K562 (cell line): Measurements from ENCODE around the gene PLAC1. TPM values are rescaled to one million over a fixed set of nuclear protein-coding genes. Genes with fewer than 3 reads are reported as not detected.

Source experiments
- ATAC-seq: fragments of 200-7000 bp; cut with Tn5 transposase; 3 replicates; pipeline ENCODE4 v1.9.1; 2020; ENCODE audit warnings: moderate library complexity
- BruUV-seq: library from RNA; stranded (reverse); fragments of 400-500 nt; replicated peaks from 2 replicates; lab custom pipeline; 2021; lab: Mats Ljungman, UMichigan
- CTCF ChIA-PET: fragments of 300-600 bp; formaldehyde crosslinking; extraction: SDS; loops from one replicate; lab custom pipeline; 2021; ENCODE audit warnings: low intra/inter-chr PET ratio; lab: Yijun Ruan, JAX
- POLR2A ChIA-PET: fragments of 300-600, 350-650 bp; sonication (Branson Sonifier 250); formaldehyde crosslinking; extraction: SDS; loops from one replicate; lab custom pipeline; 2021; ENCODE audit warnings: antibody characterized with exemption, inconsistent platforms; lab: Yijun Ruan, JAX
- DNase-seq, 4 experiments: peaks; one replicate each; pipeline versions ENCODE4 v3.0.0 to v3.0.0-alpha.2; 2011 to 2018; ENCODE audit warnings: low spot score in 3 of 4, mixed read lengths in 3 of 4; ENCODE audit errors: extremely low read depth in 1 of 4
- FAIRE-seq: peaks from 2 replicates; lab custom pipeline; 2011; peaks lifted over from hg19 to GRCh38; lab: Jason Lieb, UNC
- H2AFZ ChIP-seq: 2 replicates; pipeline ENCODE4 v1.6.0; 2011; ENCODE audit warnings: low read depth, low read length, control low read depth, inconsistent platforms
- H3K27ac ChIP-seq: fragments of 200-600 bp; 3 replicates; pipeline ENCODE4 v1.8.0; 2011; ENCODE audit warnings: low read depth, mild to moderate bottlenecking, control low read depth, inconsistent platforms, low read length, moderate library complexity, mixed read lengths; ENCODE audit errors: extremely low read depth
- H3K27me3 ChIP-seq, 2 experiments: fragments of 300-600 bp in 1 of 2; 2 replicates in 1 of 2; 3 replicates in 1 of 2; pipeline versions ENCODE4 v1.6.0 to v1.8.0; 2011; ENCODE audit warnings: inconsistent platforms in 2 of 2, low read length in 2 of 2, mild to moderate bottlenecking in 1 of 2, mixed read lengths in 1 of 2, moderate library complexity in 1 of 2; ENCODE audit not compliant: control insufficient read depth in 2 of 2, insufficient read depth in 2 of 2
- H3K36me3 ChIP-seq: fragments of 300-600 bp; 3 replicates; pipeline ENCODE4 v1.8.0; 2011; ENCODE audit warnings: mild to moderate bottlenecking, low read length, inconsistent platforms; ENCODE audit not compliant: control insufficient read depth, insufficient read depth
- H3K4me1 ChIP-seq, 2 experiments: fragments of 200-600 bp in 1 of 2; replicated peaks in 1 of 2; 2 replicates in 1 of 2; 3 replicates in 1 of 2; pipeline versions ENCODE4 v1.5.1 to v1.8.0; 2011; ENCODE audit warnings: inconsistent platforms in 2 of 2, low read length in 2 of 2, mild to moderate bottlenecking in 1 of 2, mixed read lengths in 1 of 2, moderate library complexity in 1 of 2; ENCODE audit not compliant: control insufficient read depth in 2 of 2, insufficient read depth in 2 of 2
- H3K4me2 ChIP-seq: 2 replicates; pipeline ENCODE4 v1.6.1; 2011; ENCODE audit warnings: low read length, control low read depth, inconsistent platforms, mixed read lengths; ENCODE audit not compliant: insufficient read depth
- H3K4me3 ChIP-seq: fragments of 200-600 bp; sonication (generic), shearing (Covaris generic); 2 replicates; pipeline ENCODE4 v1.5.1; 2016; ENCODE audit warnings: control low read depth, inconsistent platforms
- H3K79me2 ChIP-seq: fragments of 200-600 bp; 3 replicates; pipeline ENCODE4 v1.8.0; 2011; ENCODE audit warnings: low read length, inconsistent platforms; ENCODE audit not compliant: control insufficient read depth, insufficient read depth
- H3K9ac ChIP-seq, 2 experiments: 2 replicates each; pipeline versions ENCODE4 v1.6.0 to v1.6.1; 2011; ENCODE audit warnings: low read depth in 2 of 2, low read length in 2 of 2, control low read depth in 1 of 2, inconsistent platforms in 1 of 2, mild to moderate bottlenecking in 1 of 2, mixed read lengths in 1 of 2; ENCODE audit not compliant: insufficient read depth in 1 of 2
- H3K9me1 ChIP-seq: one replicate; pipeline ENCODE4 v1.6.0; 2011; ENCODE audit warnings: inconsistent platforms, mild to moderate bottlenecking, low read length, moderate library complexity; ENCODE audit not compliant: control insufficient read depth, insufficient read depth
- H3K9me3 ChIP-seq: replicated peaks from 2 replicates; pipeline ENCODE4 v1.5.1; 2011; ENCODE audit warnings: low read depth, low read length, inconsistent platforms; ENCODE audit not compliant: control insufficient read depth, insufficient read depth
- H4K20me1 ChIP-seq: replicated peaks from 2 replicates; pipeline ENCODE4 v1.6.1; 2011; ENCODE audit warnings: low read length, inconsistent platforms, mixed read lengths; ENCODE audit not compliant: control insufficient read depth, insufficient read depth
- BRD9 ChIP-seq: fragments of 450-650 bp; IDR thresholded peaks from 2 replicates; pipeline ENCODE4 v1.6.1; 2018; ENCODE audit warnings: low read depth; ENCODE audit not compliant: partially characterized antibody
- ELK1 ChIP-seq: sonication (generic); formaldehyde crosslinking; IDR thresholded peaks from 2 replicates; pipeline ENCODE4 v1.8.1; 2022; ENCODE audit warnings: missing genetic modification reagents
- FOS ChIP-seq: IDR thresholded peaks from 3 replicates; pipeline ENCODE4 v1.6.1; 2011; ENCODE audit not compliant: insufficient read length; ENCODE audit errors: extremely low read depth
- HDAC8 ChIP-seq: fragments of 450-650 bp; IDR thresholded peaks from 2 replicates; pipeline ENCODE4 v1.6.1; 2016; ENCODE audit warnings: mild to moderate bottlenecking, missing genetic modification characterization, moderate library complexity, missing compliant biosample characterization
- HMG20B ChIP-seq: fragments of 250-450 bp; sonication (Bioruptor Pico); IDR thresholded peaks from 2 replicates; pipeline ENCODE4 v1.5.0; 2021; ENCODE audit warnings: mild to moderate bottlenecking
- LEF1 ChIP-seq: fragments of 450-650 bp; IDR thresholded peaks from 2 replicates; pipeline ENCODE4 v1.6.1; 2016; ENCODE audit warnings: mild to moderate bottlenecking
- MAFG ChIP-seq: fragments of 450-650 bp; conservative IDR thresholded peaks from 2 replicates; pipeline ENCODE4 v1.6.1; 2016; ENCODE audit warnings: missing genetic modification characterization, missing compliant biosample characterization
- MTF1 ChIP-seq: fragments of 250-450 bp; sonication (Bioruptor Pico); IDR thresholded peaks from 2 replicates; pipeline ENCODE4 v1.9.0; 2021; ENCODE audit warnings: moderate library complexity, mild to moderate bottlenecking, inconsistent platforms, borderline replicate concordance
- RBM34 ChIP-seq: fragments of 200-400 bp; formaldehyde crosslinking; IDR thresholded peaks from 2 replicates; pipeline ENCODE4 v1.6.1; 2018; ENCODE audit warnings: low read length, borderline replicate concordance; ENCODE audit not compliant: insufficient read depth
- RFX1 ChIP-seq: fragments of 450-650 bp; IDR thresholded peaks from 2 replicates; pipeline ENCODE4 v1.6.1; 2016; ENCODE audit warnings: mild to moderate bottlenecking, moderate library complexity
- SNRNP70 ChIP-seq: fragments of 200-400 bp; formaldehyde crosslinking; optimal IDR thresholded peaks from 2 replicates; pipeline ENCODE3; 2017; ENCODE audit warnings: low read depth, low read length
- SP1 ChIP-seq: sonication (generic); formaldehyde crosslinking; IDR thresholded peaks from 2 replicates; pipeline ENCODE4 v1.8.1; 2022; ENCODE audit warnings: mild to moderate bottlenecking, missing genetic modification reagents
- TAL1 ChIP-seq: fragments of 450-650 bp; IDR thresholded peaks from 2 replicates; pipeline ENCODE4 v1.6.1; 2016; ENCODE audit warnings: mild to moderate bottlenecking
- TRIM28 ChIP-seq: fragments of 450-650 bp; IDR thresholded peaks from 2 replicates; pipeline ENCODE4 v1.6.1; 2017
- ZNF3 ChIP-seq: fragments of 250-450 bp; sonication (Bioruptor Pico); IDR thresholded peaks from 2 replicates; pipeline ENCODE4 v1.5.0; 2021; ENCODE audit warnings: mild to moderate bottlenecking, moderate library complexity
- ZNF354B ChIP-seq: fragments of 250-450 bp; sonication (Bioruptor Pico); IDR thresholded peaks from 2 replicates; pipeline ENCODE4 v1.4.0; 2020
- ZNF77 ChIP-seq: fragments of 250-450 bp; sonication (Bioruptor Pico); IDR thresholded peaks from 2 replicates; pipeline ENCODE4 v1.5.0; 2020
- WGBS: fragments of 100-300 bp; shearing (Covaris generic); methylation state at CpG from one replicate; pipeline ENCODE4 v1.1.6; 2016; ENCODE audit warnings: low coverage, mixed read lengths; ENCODE audit not compliant: insufficient coverage; ENCODE audit errors: missing lambda C conversion rate; 5-methylcytosine and 5-hydroxymethylcytosine counted together
- in situ Hi-C: fragments of 300-500 bp; cut with MboI; formaldehyde crosslinking; loops from 4 replicates; pipeline ENCODE4 v1.15.0; 2018; ENCODE audit warnings: inconsistent platforms, mixed read lengths
- intact Hi-C: fragments of 100-400 bp; cut with micrococcal nuclease; formaldehyde crosslinking; loops from 2 replicates; pipeline ENCODE4 v1.14.2; 2022
- polyA plus RNA-seq, 8 experiments: library from polyadenylated mRNA; depleted of rRNA in 4 of 8; stranded (reverse) in 5 of 8; unstranded in 3 of 8; fragments of >200 nt; fragmentation: Nextera tagmentation in 2 of 8; fragmentation: Illumina TruSeq in 1 of 8; extraction: Ambion mirVana in 2 of 8; extraction: Trizol in 1 of 8; gene quantifications; 2 replicates each; pipeline versions ENCODE4 v1.2.1 to v1.2.3, GENCODE V29; 2011 to 2014; ENCODE audit warnings: inconsistent platforms in 1 of 8, missing spikeins in 1 of 8
- total RNA-seq, 7 experiments: library from RNA; depleted of rRNA in 6 of 7; stranded (reverse); fragments of >200 nt in 6 of 7; fragmentation: Illumina TruSeq in 2 of 7; extraction: Trizol in 2 of 7; gene quantifications; 2 replicates each; pipeline versions ENCODE4 v1.2.1 to v1.2.3, GENCODE V29; 2011 to 2021; ENCODE audit warnings: low replicate concordance in 1 of 7
- TF ChIP-seq, protein P1 (sequence below), 2 experiments: fragments of 450-650 bp in 1 of 2; IDR thresholded peaks; 2 replicates each; pipeline ENCODE4 v1.6.1; 2011 to 2017; ENCODE audit warnings: low read depth in 2 of 2, antibody characterized with exemption in 1 of 2, borderline replicate concordance in 1 of 2, low read length in 1 of 2, mild to moderate bottlenecking in 1 of 2, mixed read lengths in 1 of 2; ENCODE audit not compliant: control insufficient read depth in 1 of 2

PLAC1 gene
- total and polyA plus RNA-seq, 9 of the 15 experiments (the other 6 are each of a cell fraction or from before 2014, with no cell fraction given): 0.82 to 9.1 (median 1.7) TPM

GRCh38 chrX:134692990-134693389, 34.7 kb upstream of the PLAC1 start:
- TF ChIP-seq HMG20B (CRISPR knock-in tag) (no peak), BRD9 (no peak), MTF1 (CRISPR knock-in tag) (no peak), SNRNP70 (no peak), LEF1 (no peak), HDAC8 (tag) (no peak), ZNF354B (CRISPR knock-in tag) (no peak), TRIM28 (no peak), TAL1 (no peak), FOS (no peak), RFX1 (no peak), RBM34 (no peak), MAFG (tag) (no peak), ZNF3 (no peak), SP1 (CRISPR knock-in tag) (no peak), ZNF77 (CRISPR knock-in tag) (no peak), ELK1 (CRISPR knock-in tag) (no peak)
- TF ChIP-seq, protein P1, sequence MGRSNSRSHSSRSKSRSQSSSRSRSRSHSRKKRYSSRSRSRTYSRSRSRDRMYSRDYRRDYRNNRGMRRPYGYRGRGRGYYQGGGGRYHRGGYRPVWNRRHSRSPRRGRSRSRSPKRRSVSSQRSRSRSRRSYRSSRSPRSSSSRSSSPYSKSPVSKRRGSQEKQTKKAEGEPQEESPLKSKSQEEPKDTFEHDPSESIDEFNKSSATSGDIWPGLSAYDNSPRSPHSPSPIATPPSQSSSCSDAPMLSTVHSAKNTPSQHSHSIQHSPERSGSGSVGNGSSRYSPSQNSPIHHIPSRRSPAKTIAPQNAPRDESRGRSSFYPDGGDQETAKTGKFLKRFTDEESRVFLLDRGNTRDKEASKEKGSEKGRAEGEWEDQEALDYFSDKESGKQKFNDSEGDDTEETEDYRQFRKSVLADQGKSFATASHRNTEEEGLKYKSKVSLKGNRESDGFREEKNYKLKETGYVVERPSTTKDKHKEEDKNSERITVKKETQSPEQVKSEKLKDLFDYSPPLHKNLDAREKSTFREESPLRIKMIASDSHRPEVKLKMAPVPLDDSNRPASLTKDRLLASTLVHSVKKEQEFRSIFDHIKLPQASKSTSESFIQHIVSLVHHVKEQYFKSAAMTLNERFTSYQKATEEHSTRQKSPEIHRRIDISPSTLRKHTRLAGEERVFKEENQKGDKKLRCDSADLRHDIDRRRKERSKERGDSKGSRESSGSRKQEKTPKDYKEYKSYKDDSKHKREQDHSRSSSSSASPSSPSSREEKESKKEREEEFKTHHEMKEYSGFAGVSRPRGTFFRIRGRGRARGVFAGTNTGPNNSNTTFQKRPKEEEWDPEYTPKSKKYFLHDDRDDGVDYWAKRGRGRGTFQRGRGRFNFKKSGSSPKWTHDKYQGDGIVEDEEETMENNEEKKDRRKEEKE (IDR thresholded peaks at IDR 0.05; ENCODE audit: borderline replicate concordance in 1 of 2, control insufficient read depth in 1 of 2, low read depth in 2 of 2, low read length in 1 of 2): no peak
- FAIRE-seq (no peak), ATAC-seq (no peak), DNase-seq (no peak)
- Histone ChIP-seq H3K27ac (no peak overlapping the region), H3K27me3 (no peaks in the 10 kb centered on the region; a peak in 1 of 5 replicates), H3K9me3 (no peaks in the 10 kb centered on the region), H3K4me2 (no peak overlapping the region), H3K4me1 (no peaks in the 10 kb centered on the region), H3K9me1 (no peaks in the 10 kb centered on the region), H3K4me3 (no peak overlapping the region), H3K79me2 (no peaks in the 10 kb centered on the region), H2AFZ (no peak overlapping the region), H3K36me3 (no peaks in the 10 kb centered on the region), H3K9ac (no peak overlapping the region), H4K20me1 (no peaks in the 10 kb centered on the region)
- in situ Hi-C loops: no loop called here
- ChIA-PET POLR2A (interaction anchor here (0.5 kb wide), 1 partner anchor 355 kb away, joined by 3 read pairs; no protein-coding TSS in a partner anchor), CTCF (no interaction called here)
- 0% methylated on average over 1 of the region's 1 CpG for WGBS
- BruUV-seq: no TSS peak
- intact Hi-C loops: no loop called here
